HG03159 (cell line): ENCODE results near the gene PRKAR1B.

ENCODE experiments used
- ATAC-seq: cut with Tn5 transposase; IDR thresholded peaks from one replicate; pipeline ENCODE4 v1.9.1; 2021; ENCODE audit warnings: mild to moderate bottlenecking, moderate library complexity; ENCODE audit not compliant: unreplicated experiment

Gene PRKAR1B

DNA sequence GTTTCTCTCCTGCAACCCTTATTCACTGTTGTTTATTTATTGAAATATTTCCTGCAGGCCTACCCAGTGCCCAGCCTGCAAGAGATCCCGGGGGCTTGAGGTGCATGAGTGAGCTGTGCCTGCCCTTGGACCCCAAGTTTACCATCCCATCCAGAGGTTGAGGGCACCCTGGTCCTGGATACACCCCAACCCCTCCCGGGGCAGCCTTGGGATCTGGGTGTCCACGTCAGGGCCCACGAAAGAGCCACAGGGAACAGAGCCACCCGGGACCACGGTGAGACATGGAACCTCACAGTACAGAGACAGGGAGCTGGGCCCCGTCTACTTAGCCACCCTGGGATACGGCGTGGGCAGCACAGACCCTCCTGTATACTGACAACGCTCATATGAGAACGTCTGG, 178.7 kb downstream of the PRKAR1B start:
- ATAC-seq = no peak

DNA sequence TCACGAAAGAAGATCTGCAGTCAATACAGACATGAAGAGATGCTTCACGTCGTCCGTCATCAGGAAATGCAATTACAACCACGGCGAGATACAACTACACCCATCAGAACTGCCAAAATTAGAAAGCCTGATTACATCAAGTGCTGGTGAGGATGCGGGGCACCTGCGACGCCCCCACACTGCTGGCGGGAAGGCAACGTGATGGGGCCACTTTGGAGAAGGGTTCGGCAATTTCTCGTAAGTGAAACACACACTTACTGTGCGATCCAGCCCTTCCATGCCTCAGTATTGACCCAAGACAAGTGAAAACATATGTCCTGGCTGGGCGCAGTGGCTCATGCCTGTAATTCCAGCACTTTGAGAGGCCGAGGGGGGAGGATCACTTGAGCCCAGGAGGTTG, 181.6 kb downstream of the PRKAR1B start:
- no peak for ATAC-seq

DNA sequence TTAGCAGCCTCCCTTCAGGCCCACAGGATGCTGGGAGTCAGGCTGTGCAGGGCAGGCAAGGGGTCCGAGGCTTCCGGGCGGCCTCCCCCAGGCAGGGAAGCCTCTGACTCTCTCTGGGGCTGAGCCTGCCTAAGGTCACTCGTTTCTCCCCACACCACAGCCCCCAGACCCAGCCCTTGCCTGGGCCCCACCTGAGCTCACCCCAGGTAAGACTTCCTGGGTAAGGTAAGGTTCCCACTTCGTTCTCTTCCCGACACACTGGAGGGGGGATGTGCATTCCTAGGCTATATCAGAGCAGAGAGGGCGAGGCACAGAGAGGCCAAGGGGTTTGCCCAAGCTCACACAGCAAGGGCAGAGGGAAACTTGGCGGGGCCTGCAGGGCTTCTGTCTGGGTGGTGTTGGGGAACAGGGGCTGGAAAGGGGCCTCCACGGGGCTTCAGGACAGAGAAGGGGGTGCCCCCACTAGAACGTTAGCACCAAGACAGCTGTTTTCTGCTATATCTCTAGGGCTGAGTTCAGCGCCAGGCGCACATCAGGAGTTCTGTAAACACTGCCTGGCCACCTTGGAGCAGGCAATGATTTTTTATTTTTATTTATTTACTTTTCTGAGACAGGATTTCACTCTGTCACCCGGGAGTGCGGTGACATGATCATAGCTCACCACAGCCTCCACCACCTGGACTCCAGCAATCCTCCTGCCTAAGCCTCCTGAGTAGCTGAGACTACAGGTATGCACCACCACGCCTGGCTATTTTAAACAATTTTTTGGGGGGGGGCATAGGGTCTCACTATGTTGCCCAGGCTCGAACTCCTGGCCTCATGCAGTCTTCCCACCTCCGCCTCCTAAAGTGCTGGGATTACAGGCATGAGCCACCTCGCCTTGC, 182.5 kb downstream of the PRKAR1B start:
- no peak for ATAC-seq

DNA sequence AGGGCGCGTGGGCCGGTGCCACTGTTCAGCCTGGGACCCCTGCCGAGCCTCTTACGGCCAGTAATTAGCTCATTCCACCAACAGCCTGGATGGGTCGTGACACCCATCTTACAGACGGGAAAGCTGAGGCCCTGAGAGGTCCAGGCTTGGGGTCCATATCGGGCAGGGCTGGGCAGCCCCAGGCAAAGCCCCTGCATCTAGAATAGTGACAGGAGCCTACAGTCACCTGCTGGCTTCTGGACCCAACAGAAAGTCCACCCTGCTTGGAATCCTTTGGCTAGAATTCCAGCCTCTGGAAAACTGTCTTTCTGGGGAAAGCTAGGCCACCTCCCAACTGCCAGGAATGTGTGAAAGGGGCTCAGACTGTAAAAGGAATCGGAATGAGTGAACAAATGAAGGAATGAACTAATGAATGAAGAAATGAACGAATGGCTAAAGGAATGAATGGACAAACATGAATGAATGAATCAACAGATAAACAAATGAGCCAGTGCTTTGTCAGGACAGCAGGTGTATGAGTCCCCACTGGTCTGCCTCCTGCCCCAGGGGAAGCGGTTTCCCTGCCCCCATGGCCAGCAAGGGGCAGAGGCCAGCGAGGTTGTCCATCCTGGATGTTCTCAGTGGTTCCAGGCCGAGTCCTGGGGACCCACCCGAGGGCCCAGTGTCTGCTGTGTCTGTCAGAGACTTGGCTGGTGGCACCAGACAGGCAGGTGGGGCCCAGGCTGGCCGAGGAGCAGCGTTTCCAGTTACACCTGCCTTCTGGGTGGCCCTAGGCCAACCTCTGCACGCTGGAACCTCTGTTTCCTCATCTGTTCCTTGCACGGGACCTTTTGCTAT, 183.4 kb downstream of the PRKAR1B start:
- no peak for ATAC-seq

DNA sequence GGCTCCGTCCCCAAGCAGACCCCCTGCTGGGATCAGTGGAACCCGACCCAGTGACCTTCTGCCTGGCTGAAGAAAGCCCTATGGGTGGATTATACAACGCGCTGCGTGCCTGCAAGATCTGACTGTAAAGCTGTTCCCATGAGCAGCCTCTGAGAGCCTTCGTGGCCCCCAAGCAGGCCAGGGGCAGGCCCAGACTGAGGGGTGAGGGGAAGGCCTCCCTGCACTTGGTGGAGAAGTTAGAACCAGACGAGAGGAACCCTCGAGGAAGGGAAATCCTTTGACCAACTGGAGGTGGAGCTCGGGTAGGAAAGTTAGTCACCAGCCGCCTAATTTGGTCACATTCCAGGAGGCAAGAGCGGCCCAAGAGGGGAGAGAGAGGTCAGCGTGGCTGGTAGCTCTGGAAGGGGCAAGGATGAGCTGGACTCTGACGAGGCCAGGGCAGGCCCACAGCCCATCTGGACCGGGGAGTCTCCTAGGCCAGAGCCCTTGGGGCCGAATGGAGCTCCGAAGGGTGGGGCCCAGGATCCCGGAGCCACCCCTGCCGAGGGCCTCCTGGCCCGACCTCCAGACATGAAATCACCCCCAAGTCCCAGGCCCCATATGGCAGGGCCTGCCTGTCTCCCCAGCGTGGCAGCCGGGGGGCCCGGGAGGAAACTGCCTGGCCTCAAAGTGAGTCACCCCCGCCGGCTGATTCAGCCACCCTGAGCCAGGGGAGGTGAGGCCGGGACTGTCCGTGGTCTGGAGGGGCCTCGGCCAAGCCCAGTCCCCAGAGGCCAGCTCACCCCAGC, 184.2 kb downstream of the PRKAR1B start:
- ATAC-seq = no peak

DNA sequence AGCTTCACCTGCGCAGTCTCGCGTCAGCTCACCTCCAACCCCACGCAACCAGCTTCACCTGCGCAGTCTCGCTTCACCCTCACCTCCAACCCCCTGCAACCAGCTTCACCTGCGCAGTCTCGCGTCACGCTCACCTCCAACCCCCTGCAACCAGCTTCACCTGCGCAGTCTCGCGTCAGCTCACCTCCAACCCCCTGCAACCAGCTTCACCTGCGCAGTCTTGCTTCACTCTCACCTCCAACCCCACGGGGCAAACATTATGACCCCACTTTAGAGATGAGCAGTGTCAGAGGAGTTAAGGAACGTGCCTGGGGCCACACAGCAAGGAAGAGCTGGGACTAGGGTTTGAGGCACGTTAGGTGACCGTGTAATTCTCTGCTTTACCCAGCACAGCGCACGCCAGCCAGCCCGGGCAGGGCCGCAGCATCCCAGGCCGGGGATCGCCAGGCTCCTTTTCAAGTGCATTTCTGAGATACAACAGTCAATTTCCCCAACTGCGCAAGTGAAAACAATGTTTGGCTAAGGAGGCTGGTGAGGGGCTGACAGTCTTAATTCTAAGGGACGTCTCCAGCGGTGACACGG, 184.9 kb downstream of the PRKAR1B start:
- no peak for ATAC-seq

DNA sequence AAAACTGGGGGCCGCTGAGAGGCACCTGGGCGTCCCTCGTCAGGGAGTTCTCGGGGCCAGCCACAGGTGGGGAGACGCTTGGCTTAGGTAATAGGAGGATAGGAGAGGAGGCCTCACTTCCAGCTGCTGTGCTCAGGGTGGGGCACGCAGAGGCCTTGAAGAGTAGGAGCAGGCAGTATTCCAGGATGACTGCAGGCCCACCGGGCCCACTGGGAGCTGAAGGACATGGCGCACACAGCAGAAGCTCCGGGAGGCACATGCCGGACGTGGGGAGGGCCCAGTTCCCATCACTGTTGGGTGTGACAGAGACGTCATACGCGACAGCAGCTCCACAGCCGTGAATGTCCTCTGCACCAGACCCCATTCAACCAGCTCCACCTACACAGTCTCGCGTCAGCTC, 185.4 kb downstream of the PRKAR1B start:
- ATAC-seq = no peak

DNA sequence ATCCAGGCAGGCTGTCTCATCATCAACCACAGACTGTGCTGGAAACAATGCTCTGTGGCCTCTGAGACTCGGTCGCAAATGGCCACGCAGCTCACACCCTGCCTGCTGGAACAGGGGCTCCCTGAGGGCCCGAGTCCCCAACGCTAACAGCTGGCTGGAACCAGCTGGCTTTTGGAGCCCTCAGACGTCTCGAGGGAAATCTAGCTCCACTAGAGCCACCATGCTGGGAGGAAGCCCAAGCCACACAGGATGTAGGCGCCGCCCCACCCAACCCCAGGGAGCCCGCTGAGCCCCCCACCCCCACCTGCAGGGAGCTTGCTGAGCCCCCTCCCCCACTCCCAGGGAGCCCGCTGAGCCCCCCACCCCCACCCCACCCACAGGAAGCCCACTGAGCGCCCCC, 186.1 kb downstream of the PRKAR1B start:
- no peak for ATAC-seq

DNA sequence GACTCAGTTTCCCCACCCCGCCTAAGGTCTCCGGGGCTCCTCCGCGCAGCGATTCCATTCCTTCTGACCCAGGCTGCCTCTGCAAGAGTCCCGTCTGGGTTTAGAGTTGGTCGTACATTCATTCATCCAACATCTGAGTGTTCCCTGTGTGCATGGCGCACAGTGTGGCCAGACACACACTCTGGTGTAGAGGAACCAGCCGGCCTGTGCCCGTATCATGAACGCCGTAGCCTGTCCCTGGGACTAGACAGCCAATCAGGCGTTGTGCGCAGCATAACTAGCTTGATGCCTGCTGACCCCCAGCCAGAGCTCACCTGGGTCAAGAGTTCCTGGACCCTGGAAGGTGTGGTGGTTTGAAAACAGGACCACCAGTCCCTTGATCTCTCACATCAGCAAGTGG, 186.5 kb downstream of the PRKAR1B start:
- ATAC-seq = no peak

DNA sequence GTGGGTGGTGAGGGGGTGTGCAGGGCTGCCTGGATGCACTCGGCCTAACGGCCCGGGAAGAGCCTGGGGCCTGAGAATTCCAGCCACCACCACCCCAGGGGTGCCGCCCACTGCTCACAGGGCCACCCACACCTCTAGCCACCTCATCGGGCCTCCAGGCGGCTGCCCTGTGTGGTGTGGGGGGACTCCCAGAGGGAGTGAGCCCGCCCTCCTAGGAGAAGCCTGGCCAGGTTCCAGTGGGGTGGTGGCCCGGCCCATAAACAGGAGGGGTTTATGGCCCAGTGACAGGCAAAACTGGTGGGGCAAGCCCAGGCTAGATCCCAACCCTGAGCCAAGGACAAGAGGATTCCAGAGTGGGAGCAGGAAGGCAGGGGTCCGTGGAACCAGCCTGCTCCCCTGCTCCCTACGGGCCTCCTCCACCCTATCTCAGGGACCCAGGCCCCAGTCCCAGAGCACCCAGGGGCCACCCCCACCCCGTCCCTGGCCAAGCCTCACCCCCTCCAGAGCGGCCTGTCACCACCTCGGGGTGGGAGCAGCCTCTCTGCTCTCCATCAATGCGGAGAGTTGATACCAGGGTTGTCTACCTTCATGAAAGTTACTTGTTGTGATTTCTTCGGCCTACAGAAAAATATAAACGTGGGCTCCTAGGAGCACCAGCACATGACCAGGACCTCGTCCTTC, 187.2 kb downstream of the PRKAR1B start:
- no peak for ATAC-seq

DNA sequence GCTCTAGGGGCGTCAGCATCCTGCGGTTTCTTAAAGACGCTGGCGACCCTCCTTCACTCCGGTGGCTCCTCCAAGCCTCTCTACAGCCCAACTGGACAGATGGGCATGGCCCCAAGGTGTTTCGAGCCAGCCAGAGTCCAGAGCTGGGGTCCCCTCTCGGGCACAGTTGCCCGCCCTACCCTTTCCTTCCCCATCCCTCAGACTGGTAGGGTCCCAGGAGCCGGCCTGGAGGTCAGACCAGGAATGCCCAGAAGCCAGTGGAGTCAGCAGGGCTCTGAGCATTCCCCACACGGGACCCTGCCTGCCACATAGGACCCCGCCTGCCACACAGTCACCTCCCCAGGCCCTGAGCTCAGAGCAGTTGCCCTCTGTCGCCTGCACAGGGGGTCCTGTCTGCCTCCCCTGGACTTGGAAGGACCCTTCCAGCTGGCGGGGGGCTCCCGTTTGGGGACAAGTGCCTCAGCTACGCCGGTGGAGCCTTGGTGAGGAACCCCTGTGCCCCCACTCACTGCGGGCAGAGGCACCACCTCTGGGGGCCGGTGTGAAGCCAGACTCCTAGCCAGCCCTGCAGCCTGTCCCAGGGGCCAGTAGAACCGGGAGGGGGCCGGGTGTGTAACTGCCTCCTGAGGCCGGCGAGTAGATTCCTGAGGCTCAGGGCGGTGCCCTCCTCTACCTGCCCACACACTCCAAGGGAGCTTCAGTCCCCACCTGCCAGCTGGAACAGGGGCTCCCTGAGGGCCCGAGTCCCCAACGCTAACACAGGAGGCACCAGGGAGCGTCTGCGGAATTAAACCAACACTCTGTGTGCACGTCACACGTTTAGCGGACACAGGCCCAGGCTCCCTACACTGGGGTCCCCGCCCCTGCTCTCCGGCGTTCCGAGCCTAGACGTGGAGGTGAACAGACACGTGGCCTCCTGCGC, 188.1 kb downstream of the PRKAR1B start:
- no peak for ATAC-seq

DNA sequence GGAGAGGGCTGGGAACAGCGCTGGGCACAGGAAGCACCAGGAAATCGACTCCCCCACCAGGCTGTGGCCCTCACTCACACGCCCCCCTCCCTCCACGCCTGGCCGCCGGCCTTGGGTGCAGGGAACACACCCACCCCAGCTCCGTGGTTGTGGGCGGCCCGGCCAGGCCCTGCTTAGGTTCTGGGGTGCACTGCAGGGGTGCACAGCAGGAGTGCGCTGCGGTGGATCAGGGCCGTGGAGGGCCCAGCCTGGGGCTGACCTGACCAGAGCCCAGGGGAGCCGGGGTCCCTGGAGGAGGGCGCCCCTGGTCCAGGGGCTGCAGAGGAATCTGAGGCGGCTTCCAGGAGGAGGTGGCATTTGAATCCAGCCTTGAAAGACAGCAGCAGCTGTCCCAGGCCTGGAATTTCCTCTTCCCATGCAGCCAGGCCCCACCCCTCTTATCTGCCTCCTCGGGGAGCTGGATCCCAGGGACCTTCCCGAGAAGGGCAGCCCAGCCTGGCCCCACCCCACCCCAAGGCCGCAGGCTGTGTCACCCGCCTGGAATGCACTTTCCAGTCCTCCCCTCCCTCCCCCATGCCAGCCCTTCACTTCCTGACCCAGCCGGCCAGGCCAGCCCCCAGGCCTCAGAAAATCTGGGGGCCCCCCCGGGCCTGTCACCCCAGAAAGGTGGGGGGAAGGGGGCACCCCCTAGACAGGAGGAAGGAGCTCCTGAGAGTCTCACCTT, 189.0 kb downstream of the PRKAR1B start:
- ATAC-seq = no peak

DNA sequence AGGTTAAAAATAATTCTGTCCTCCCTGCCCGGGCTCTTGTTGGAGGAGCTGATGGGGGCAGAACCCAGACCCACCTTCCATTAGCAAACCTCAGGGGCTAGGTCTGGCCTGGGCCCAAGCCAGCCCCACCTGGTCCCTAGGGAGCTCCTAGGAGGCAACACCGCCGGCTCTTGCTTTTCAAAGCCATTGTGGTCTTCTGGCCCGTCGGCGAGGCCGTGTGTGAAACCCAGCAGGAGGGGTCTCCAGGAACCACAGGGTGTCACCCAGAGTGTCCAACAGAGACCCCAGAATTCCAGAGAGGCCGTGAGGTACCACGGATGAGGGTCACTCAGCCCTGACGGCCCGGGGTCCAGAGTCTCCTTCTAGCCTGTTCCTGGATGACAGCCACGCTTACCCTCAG, 190.8 kb downstream of the PRKAR1B start:
- no peak for ATAC-seq

DNA sequence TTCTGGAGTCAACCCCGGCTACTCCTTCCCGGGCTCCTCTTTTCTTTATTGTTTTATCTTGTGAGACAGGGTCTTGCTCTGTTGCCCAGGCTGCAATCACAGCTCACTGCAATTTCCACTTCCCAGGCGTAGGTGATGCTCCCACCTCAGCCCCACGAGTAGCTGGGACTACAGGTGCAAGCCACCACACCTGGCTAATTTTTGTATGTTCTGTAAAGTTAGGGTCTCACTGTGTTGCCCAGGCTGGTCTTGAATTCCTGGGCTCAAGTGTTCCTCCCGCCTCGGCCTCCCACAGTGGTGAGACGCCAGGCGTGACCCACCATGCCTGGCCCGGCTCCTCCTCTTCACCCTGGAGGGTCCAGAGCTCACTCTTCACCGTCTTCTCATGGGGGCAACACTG, 192.1 kb downstream of the PRKAR1B start:
- ATAC-seq = no peak

DNA sequence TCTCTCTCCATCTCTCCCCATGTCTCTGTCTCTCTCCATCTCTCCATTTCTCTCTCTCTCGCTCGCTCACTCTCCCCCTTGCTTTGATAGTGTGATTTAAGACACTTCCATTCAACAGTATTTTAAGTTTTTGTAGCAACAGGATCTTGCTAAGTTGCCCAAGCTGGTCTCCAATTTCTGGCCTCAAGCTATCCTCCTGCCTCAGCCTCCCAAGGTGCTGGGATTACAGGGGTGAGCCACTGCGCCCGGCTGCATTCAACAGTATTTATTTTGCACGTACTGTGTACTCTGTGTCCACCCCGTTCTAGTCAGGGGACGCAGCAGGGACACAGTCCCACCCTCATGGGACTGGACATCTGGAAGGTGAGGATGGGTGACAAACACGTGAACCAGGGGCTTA, 193.0 kb downstream of the PRKAR1B start:
- no peak for ATAC-seq

DNA sequence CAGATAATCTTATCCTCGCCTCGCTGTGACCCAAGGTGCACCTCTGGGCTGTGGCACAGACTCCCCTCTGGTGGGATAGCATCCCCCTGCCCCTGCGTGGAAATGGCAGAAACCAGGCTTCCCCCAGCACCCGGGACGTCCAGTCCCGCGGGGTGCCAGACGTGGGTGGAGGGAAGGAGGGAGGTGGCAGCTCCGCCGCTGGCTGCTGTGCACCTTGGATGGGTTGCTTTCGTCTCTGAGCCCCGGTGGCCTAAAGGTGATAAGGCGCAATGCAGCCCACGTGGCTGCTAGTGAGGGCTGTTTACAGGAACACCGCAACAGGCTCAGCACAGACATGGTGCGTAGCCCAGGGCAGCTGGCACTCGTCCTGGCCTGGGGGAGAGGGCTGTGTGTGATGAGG, 193.8 kb downstream of the PRKAR1B start:
- ATAC-seq = no peak

DNA sequence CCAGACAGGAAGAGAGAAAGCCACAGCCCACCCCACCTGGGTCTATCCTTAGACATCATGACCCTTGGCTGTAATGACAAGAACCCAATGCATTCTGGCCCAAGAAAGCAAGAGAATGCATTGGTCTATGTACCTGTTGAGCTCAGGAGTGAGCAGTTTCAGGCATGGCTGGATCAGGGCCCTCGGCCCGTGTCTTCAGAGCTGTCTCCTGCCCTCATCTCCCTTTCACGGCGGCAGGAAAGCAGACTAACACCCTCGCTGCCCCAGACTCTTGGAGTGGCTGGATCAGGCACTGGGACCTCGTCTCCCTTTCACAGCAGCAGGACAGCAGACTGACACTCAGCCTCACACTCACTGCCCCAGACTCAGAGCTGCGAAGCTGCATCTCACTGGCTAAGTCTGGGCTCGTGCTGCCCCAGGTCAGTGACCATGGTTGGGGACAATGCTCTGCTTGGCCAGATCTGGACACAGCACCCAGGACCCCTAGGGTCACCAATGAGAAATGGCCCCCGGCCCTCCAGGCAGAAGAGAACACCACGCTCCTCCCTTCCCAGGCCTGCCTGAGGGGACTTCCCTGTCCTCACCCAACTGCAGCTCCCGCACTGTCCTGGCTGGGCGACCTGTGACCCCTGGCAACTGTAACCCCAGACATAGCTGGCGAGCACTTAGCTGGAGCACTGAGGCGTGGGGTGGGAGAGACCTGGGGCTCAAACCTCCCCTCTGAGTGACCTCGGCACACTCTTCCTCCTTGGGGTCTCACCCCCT, 194.5 kb downstream of the PRKAR1B start:
- ATAC-seq = no peak

DNA sequence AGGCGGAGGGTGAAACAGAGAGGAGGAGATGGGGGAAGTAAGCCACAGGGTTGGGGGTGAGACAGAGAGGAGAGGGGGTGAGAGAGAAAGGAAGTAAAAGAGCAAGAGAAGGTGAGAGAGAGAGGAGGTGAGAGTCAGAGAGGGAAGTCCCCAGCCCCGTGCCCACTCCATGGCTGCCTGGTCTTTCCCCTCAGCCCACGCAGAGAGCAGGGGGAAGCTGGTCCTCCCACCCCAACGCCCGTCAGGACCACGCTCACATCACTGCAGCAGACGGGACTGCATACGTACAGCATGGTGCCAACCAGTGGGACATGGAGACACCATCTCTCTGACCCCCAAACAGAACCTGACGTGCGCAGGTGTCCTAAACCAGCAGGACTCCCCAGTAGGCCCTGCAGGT, 195.3 kb downstream of the PRKAR1B start:
- ATAC-seq = no peak
